GM18858 (cell line): ENCODE results near the gene ITLN2.
"Not testable (repeated sequence)": the region's sequence is repeated elsewhere in the genome, so short reads cannot be mapped to it uniquely, and the experiment has no call there.

ENCODE experiments used
- ATAC-seq: cut with Tn5 transposase; IDR thresholded peaks from one replicate; pipeline ENCODE4 v1.9.1; 2021; ENCODE audit not compliant: unreplicated experiment

The ITLN2 gene

DNA sequence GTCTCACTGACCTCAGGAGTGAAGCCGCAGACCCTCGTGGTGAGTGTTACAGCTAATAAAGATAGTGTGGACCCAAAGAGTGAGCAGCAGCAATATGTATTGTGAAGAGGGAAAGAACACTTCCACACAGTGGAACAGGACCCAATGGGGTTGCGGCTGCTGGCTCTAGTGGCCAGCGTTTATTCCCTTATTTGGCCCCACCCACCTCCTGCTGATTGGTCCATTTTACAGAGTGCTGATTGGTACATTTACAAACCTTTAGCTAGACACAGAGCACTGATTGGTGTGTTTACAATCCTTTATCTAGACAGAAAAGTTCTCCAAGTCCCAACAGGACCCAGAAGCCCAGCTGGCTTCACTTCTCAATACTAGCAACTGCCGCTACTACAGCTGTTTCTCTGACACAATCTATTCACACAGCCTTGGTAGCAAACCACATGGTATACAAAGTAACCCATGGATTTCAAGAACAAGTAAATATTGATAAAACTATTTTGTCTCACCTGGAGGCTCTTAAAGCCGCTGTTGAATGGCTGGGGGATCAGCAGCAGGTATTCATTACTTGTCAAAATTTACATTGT is 44.3 kb downstream of the ITLN2 start:
- ATAC-seq, result no peak

DNA sequence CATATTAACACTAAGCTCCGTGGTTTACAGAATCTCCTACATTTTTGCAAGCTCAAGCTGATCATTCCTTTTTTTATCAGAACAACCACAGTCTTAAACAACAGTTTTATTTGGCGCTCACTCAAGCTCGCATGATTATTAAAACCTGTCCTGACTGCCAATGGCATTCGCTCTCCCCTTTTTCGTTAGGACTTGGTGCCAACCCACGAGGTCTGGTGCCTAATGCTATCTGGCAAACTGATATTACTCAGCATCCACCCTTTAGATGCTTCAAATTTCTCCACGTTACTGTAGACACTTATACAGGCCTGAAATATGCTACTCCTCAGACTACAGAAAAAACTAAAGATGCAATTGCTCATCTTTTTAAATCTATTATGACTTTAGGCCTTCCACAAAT is 46.6 kb downstream of the ITLN2 start:
- ATAC-seq, result no peak

DNA sequence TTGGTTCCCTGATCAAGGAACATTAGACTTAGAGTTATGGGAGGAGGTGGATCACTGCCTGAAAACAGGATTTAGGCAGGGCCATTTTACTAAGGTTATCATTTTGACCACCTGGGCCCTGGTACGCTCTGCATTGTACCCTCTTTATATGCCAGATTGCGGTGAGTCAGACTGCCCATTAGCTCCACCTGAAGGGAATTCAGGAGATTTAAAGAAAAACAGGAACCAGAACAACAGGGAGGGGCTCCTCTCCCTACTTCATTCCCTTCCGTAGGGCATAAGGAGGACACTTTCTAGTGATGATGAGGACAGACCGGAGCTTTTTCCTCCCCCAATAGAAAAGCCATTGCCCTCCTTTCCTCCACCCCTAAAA is 49.0 kb downstream of the ITLN2 start:
- ATAC-seq, result no peak

DNA sequence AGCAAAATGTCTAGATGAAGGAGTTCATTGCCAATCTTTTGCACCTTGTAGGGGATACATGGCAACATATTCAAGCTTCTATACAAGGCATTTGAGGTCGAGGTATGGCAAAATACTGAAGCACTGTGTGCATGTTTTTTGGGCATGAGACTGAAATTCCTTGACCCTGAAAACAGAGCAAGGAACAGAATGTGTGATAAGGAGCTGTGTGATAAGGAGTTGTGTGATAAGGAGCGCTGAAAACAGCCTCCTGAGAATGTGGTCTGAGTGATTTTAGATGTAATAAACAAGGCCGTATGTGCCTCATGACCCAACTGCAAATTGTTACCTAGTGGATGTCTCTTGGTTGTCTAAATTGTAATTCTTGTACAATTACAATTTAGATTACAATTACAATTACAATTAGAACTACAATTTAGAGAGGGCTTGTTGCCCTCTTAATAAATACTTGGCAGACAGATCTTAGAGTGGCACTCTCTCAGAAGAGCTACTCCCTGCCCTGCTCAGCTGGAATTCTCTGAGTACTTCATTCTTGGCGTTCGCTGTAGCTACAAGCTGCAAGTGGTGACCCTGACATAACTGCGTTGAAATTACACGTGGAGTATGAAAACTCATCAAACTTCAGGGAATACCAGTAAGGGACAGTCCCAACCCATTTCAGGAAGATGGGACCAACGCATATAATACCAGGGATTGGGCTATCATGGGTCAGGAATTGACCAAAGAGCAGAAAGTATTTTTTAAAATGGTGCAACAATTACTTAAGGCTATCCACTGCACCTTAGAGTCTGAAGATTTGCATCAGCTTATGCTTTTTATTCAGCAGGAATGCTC is 49.6 kb downstream of the ITLN2 start:
- ATAC-seq, result no peak

DNA sequence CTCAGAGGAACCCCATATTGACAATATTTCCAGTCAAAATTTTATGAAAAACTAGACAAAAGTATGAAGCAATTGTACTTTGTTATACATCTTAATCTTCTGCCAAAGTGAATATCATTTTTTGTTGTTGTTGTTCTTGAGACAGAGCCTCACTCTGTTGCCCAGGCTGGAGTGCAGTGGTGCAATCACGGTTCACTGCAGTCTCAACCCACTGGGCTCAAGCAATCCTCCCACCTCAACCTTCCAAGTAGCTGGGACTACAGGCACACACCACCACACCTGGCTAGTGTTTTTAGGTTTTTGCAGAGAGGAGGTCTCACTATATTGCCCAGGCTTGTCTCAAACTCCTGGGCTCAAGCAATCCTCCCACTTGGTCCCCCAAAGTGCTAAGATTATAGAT is 52.4 kb downstream of the ITLN2 start:
- ATAC-seq, result not testable (repeated sequence)

DNA sequence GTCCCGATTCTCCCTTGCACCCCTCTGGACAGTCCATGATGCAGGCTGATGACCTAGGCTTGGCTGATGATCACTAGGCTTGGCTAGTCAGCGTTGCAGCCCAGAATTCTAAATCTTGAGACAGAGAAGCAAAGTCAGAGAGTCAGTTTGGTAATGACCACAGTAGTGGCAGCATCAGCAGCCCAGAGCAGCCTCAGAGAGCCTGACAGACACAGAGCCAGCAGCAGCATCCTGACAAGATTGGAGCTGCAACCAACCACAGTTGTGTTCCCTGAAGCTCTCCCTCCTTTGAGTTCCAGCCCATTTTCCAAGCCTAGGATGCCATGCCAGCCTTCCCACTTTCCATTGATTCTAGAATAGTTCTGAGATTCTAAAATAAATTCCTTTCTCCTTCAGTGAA is 52.8 kb downstream of the ITLN2 start:
- ATAC-seq, result no peak

DNA sequence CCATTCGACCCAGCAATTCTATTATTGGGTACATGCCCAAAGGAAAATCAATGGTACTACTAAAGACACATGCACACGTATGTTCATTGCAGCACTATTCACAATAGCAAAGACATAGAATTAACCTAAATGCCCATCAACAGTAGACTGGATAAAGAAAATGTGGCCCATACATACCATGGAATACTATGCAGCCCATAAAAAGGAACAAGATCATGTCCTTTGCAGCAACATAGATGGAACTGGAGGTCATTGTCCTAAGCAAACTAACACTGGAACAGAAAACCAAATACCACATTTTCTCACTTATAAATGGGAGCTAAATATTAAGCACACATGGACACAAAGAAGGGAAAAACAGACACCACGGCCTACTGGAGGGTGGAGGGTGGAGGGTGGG is 53.9 kb downstream of the ITLN2 start:
- not testable (repeated sequence) for ATAC-seq
